Adrenal gland (tissue), 12 donors: ENCODE results near the gene AADACL4. TPM values are rescaled to one million over a fixed set of nuclear protein-coding genes. Genes with fewer than 3 reads are reported as not detected.
"Not testable (repeated sequence)": the region's sequence is repeated elsewhere in the genome, so short reads cannot be mapped to it uniquely, and the experiment has no call there.

Source experiments
- DNase-seq, 7 donors: peaks; one replicate each; pipeline ENCODE4 v3.0.0-alpha.2; 2019 to 2020
- H3K27ac ChIP-seq, 5 donors: fragments of 200-600 bp; sonication (generic) in 4 of 5; 1 replicate in 3 of 5; 2 replicates in 2 of 5; pipeline versions ENCODE4 v1.5.1 to v1.8.0; 2016 to 2020; ENCODE audit warnings: mild to moderate bottlenecking in 1 of 5
- H3K27me3 ChIP-seq: fragments of 200-600 bp; 2 replicates; pipeline ENCODE4 v1.8.0; 2021
- H3K36me3 ChIP-seq, 2 donors: fragments of 200-600 bp; replicated peaks in 1 of 2; 1 replicate in 1 of 2; 2 replicates in 1 of 2; pipeline versions ENCODE4 v1.5.1 to v1.8.0; 2018 to 2022
- H3K4me1 ChIP-seq, 2 donors: fragments of 200-600 bp; replicated peaks in 1 of 2; 1 replicate in 1 of 2; 2 replicates in 1 of 2; pipeline versions ENCODE4 v1.5.1 to v1.8.0; 2018 to 2021
- H3K4me3 ChIP-seq, 4 donors: fragments of 200-600 bp; sonication (generic) in 3 of 4; one replicate each; pipeline ENCODE4 v1.5.1; 2016 to 2018
- H3K9me3 ChIP-seq, 3 donors: fragments of 200-600 bp; sonication (generic) in 1 of 3; replicated peaks in 1 of 3; 1 replicate in 2 of 3; 2 replicates in 1 of 3; pipeline versions ENCODE4 v1.5.1 to v1.8.0; 2016 to 2021
- CTCF ChIP-seq, 6 experiments: fragments of 450-650 bp in 4 of 6; fragments of 200-600 bp in 2 of 6; sonication (generic) in 1 of 6; IDR thresholded peaks; 1 replicate in 5 of 6; 2 replicates in 1 of 6; pipeline versions ENCODE4 v1.5.1 to v1.8.0; 2016 to 2021; ENCODE audit warnings: antibody characterized with exemption in 6 of 6, mild to moderate bottlenecking in 2 of 6, moderate library complexity in 1 of 6
- POLR2A ChIP-seq, 2 donors: fragments of 450-650 bp; IDR thresholded peaks; one replicate each; pipeline ENCODE4 v1.6.1; 2017; ENCODE audit warnings: antibody characterized with exemption in 2 of 2, mild to moderate bottlenecking in 2 of 2, moderate library complexity in 1 of 2
- WGBS, 4 donors: extraction: QIAGEN DNeasy Blood & Tissue Kit in 2 of 4; methylation state at CpG; one replicate each; pipeline versions ENCODE4 v1.1.5 to v1.1.7; 2013 to 2017; 5-methylcytosine and 5-hydroxymethylcytosine counted together
- intact Hi-C, 2 donors: fragments of 100-400 bp; cut with DNase I; formaldehyde crosslinking; loops; one replicate each; pipeline versions ENCODE4 v1.14.1 to v1.15.0; 2022 to 2023
- polyA plus RNA-seq, 3 donors: library from polyadenylated mRNA; stranded (reverse); fragments of 200-250 nt in 2 of 3; fragments of 350-450 nt in 1 of 3; fragmentation: Illumina TruSeq in 1 of 3; extraction: RNeasy Lipid Tissue Mini Kit (QIAGEN cat#74804) in 1 of 3; gene quantifications; one replicate each; pipeline ENCODE4 v1.2.3, GENCODE V29; 2013 to 2014
- total RNA-seq, 9 donors: library from RNA; depleted of rRNA in 4 of 9; stranded (reverse); fragments of >200 nt in 4 of 9; fragments of 120-200 nt in 1 of 9; fragmentation: NEBNext Ultra II Directional in 1 of 9; extraction: Animal tissue kit (Norgen Biotek cat#: 25700) in 1 of 9; gene quantifications; one replicate each; pipeline versions ENCODE4 v1.1.0 to v1.2.4, GENCODE V29; 2013 to 2023
- donor health status: healthy with polysubstance abuse.
- donor health status: Bipolar disorder and iron deficiency.
- donor health status: DM: yes; HTN: yes; CAD: no.
- donor health status: DM: no; HTN: no; CAD: no.
- donor health status: DM: no; HTN: no; CAD: no.
- donor health status: DM: yes; HTN: yes; CAD: no.

The AADACL4 gene
- total and polyA plus RNA-seq, 12 donors: 0.06 to 0.16 (median 0.10) TPM; not detected in 9

- intact Hi-C loops: no loop called here
- H3K27ac ChIP-seq: no peak overlapping the region
- H3K27me3 ChIP-seq: no peaks in the 10 kb centered on the region
- 80 to 88% (median 84%) methylated on average over 15 of the region's 15 CpGs for WGBS, 4 donors
- no peaks in the 10 kb centered on the region for H3K9me3 ChIP-seq
- H3K4me1 ChIP-seq: no peaks in the 10 kb centered on the region
- no peak overlapping the region for H3K4me3 ChIP-seq
- DNase-seq: no peak
- H3K36me3 ChIP-seq: no peaks in the 10 kb centered on the region
- TF ChIP-seq POLR2A (IDR thresholded peaks at IDR 0.05) (no peak), CTCF (IDR thresholded peaks at IDR 0.05) (no peak)
Observed at GRCh38 chr1:12666141-12666735, 22.4 kb downstream of the AADACL4 start.

- 58 to 82% (median 65%) methylated on average over 3 of the region's 3 CpGs for WGBS, 4 donors
- H3K4me1 ChIP-seq: no peaks in the 10 kb centered on the region
- no peak overlapping the region for H3K4me3 ChIP-seq
- H3K9me3 ChIP-seq: no peaks in the 10 kb centered on the region
- H3K27ac ChIP-seq: no peak overlapping the region
- DNase-seq: no peak
- TF ChIP-seq CTCF (IDR thresholded peaks at IDR 0.05) (no peak), POLR2A (IDR thresholded peaks at IDR 0.05) (no peak)
- H3K27me3 ChIP-seq: peaks cover 6% of the 10 kb centered on the region
- intact Hi-C loops: no loop called here
- H3K36me3 ChIP-seq: no peaks in the 10 kb centered on the region
Observed at GRCh38 chr1:12669529-12670068, 25.7 kb downstream of the AADACL4 start.

- DNase-seq: no peak
- H3K27me3 ChIP-seq: peaks cover 15% of the 10 kb centered on the region
- intact Hi-C loops: no loop called here
- no peak overlapping the region for H3K27ac ChIP-seq
- no peaks in the 10 kb centered on the region for H3K36me3 ChIP-seq
- H3K9me3 ChIP-seq: no peaks in the 10 kb centered on the region
- no peak for TF ChIP-seq POLR2A (IDR thresholded peaks at IDR 0.05)
- no peaks in the 10 kb centered on the region for H3K4me1 ChIP-seq
- H3K4me3 ChIP-seq: no peak overlapping the region
Observed at GRCh38 chr1:12674358-12674757, 30.5 kb downstream of the AADACL4 start.

GRCh38 chr1:12676122-12676521 is 32.2 kb downstream of the AADACL4 start:
- H3K4me1 ChIP-seq, intact Hi-C loops, H3K27ac ChIP-seq, DNase-seq, H3K36me3 ChIP-seq, H3K4me3 ChIP-seq, H3K9me3 ChIP-seq: not testable (repeated sequence)
- WGBS, 4 donors: 62 to 86% (median 75%) methylated on average over 4 of the region's 4 CpGs
- peaks cover 15% of the 10 kb centered on the region for H3K27me3 ChIP-seq

- H3K27me3 ChIP-seq: peaks cover 15% of the 10 kb centered on the region
- no peaks in the 10 kb centered on the region for H3K9me3 ChIP-seq
- intact Hi-C loops: no loop called here
- TF ChIP-seq POLR2A (IDR thresholded peaks at IDR 0.05): no peak
- TF ChIP-seq CTCF (IDR thresholded peaks at IDR 0.05): no peak
- no peak overlapping the region for H3K27ac ChIP-seq
- H3K4me1 ChIP-seq: no peaks in the 10 kb centered on the region
- no peaks in the 10 kb centered on the region for H3K36me3 ChIP-seq
- WGBS, 4 donors: 62 to 85% (median 74%) methylated on average over 1 of the region's 1 CpG
- H3K4me3 ChIP-seq: no peak overlapping the region
- no peak for DNase-seq
Observed at GRCh38 chr1:12677565-12677964, 33.7 kb downstream of the AADACL4 start.
